ENCODE results near the gene PRPF40B.

The PRPF40B gene

GRCh38 chr12:49659753-49660152, 36.4 kb downstream of the PRPF40B start:
- DNase-seq (ENCODE audit: low spot score) = no peak

DNA sequence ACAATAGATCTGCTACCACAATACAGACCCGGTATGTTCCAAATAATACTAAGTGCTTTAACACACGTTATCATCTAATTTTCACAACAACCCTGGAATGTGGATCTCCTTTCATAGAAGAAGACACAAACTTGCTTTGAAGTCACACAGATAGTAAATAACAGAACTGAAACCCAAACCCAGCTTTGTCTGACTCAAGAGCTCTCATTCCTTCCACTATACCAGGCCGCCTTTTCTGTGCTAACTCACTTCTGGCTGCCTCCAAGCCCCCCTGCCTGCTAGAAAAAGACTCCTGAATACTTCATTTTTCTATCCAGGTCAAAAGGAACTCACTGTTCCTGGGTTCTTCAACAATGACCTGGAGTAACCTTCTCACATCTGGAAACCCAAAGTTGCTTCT, 37.8 kb downstream of the PRPF40B start:
- DNase-seq (ENCODE audit: low spot score) = no peak

DNA sequence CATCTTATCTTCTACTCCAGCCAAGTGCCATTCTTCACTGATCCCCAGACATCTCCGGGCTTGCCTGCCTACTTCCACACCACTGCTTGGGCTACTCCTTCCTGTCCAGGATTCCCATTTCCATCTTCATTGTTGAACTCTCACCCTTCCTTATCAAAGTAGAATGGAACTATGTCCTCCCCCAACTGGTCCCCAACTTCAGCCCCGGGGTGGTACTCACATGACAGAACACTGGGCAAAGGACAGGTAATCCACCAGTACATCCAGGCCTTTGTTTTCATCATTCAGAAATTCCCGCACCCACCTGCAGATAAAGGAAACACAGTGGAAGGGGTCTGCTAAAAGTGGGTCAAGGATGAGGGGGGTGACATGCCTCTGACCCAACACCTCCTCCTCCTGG, 38.4 kb downstream of the PRPF40B start:
- DNase-seq (ENCODE audit: low spot score) = no peak

DNA sequence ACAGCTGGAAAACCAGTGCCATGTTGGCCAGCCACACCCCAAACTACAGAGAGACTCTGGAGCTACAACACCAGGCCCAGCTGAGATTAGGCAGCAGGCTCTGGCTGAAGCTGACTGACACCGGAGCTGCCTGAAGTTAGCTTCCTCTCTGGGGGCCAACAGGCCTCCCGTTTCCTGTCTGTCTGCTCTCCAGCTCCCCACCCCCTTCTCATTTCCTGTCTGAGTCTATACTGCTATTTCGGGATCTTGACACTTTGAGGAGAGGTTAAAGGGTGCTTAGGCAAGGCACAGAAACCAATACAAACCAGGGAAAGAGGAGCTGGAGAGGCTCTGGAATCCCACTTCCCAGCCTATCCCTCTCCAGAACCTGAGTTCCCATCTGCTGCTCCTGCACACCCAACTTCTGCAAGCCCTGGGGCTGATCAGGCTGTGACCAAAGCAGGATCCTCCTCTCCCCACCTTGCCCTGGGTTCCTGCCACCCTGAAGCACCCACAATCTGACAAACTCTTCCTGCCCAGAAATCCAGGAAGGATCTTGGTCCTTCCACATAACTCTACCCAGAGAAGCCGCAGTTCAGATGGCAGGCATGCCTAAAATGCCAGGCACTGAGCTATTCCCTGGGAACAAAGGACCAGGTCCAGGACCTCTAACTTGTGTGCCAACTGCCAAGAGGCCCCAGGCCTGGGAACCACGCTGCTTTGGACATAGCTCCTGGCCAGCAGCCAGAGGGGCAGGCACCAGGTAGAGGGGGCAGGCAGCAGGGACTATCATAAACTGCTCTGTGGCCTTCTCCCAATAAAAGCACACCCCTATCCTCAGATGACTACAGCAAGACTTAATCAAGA, 39.9 kb downstream of the PRPF40B start:
- DNase-seq (ENCODE audit: low spot score) = peak; percentile 90

- no peak for DNase-seq (ENCODE audit: low spot score)
Measured at GRCh38 chr12:49664167-49664566, 40.8 kb downstream of the PRPF40B start.

GRCh38 chr12:49664591-49665239, 41.4 kb downstream of the PRPF40B start:
- DNase-seq (ENCODE audit: low spot score) = no peak

DNA sequence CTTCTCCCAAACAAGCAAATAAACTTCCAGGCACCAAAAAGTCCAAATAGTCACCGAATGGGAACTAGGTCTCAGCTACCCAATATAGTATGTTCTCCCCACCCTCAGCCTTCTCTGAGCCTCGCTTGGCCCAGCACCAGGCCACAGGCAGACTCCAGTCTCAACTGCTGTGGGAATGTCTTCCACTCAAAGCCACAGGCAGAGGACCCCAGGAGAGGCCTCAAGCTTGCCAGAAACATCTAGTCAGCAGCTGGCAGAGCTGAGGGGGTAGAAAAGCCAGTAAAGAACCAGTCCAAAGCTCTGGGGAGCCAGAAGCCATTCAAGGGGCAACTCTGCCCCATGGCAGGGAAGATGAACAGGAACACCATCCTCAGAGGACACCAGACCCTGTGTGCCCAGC, 42.0 kb downstream of the PRPF40B start:
- DNase-seq (ENCODE audit: low spot score) = no peak

GRCh38 chr12:49666176-49666575, 42.8 kb downstream of the PRPF40B start:
- no peak for DNase-seq (ENCODE audit: low spot score)

DNA sequence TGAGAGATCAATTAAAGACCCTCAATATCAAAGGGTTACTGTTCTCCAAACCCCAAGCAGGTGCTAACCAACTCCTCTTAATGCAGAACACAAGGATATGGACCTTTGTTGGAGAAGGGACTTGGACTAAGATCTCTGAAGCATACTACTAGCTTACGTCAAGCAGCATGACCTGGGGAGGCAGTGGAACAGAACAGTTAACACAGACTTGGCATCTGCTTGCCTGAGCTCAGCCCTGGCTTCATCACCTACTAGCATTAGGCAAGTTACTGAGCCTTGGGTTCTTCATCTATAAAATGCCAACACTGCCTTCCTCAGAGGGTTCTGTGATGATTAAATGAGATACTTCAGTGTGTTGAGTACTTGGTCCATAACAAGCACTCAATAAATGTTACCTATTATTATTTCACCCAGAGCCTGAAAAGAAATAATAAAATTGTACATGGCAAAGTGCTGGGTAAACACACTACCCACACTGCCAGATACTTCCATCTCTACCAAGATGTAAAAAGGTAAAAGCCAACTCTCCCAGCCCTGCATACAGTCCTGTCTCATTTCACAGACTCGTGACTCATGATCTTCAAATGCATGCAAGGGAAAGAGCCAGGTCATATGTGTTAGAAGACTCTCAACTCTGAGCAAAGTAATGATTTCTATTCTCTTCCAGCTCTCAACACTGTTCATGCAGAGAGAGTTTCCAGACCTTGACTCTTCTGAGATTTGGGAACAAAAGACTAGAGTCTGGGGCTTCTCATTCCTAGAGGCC, 44.1 kb downstream of the PRPF40B start:
- DNase-seq (ENCODE audit: low spot score) = peak; percentile 47

DNA sequence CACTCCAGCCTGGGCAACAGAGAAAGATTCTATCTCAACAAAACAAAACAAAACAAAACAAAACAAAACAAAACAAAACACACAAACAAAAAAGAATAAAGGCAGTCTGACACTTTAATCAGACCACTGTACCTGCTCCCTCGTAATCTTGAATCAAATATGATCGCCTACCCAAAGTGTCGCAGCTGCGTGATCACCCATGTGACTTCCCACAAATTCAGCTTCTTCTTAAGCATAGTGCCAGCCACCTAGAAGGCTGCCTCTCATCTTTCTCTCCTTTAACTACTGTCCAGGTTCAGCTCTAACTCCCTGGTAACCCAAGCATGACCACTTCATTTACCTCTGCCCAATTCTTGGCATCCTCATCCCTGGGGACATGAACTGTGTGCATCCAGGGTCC, 46.4 kb downstream of the PRPF40B start:
- no peak for DNase-seq (ENCODE audit: low spot score)

GRCh38 chr12:49671031-49671765, 47.8 kb downstream of the PRPF40B start:
- DNase-seq (ENCODE audit: low spot score) = no peak

GRCh38 chr12:49672301-49673217, 49.2 kb downstream of the PRPF40B start:
- no peak for DNase-seq (ENCODE audit: low spot score)

- peak; percentile 96 for DNase-seq (ENCODE audit: low spot score)
Measured at GRCh38 chr12:49673446-49674317, 50.3 kb downstream of the PRPF40B start.

DNA sequence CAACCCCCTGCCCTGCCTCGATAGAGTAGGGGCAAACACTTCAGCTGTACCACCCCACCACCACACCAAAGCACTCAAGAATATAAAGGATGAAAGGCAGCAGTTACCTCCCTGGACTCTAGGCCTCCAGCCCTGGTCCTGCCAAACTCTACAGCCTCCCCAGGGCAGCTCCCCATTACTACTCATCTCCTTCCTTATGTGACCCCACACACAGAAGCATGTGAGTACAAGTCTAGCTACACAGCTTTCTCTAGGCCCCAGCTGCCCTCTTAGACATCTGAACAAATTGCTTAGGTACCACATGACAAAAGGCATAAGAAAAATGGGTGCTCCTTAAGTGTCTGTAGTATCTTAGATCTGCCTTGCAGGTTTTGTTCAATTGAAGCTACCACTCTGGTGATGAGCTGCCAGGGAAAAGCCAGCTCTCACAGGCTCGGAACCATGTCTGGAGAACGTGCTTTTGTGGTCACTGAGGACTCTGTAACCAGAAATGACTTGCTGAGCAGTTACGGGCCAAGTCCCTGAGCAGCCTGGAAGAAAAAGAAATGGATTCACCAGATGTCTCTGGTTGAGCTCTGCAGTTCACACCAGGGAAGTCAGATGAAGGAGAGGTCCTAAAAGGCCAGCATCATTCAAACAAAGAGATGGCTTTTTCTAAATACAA, 51.1 kb downstream of the PRPF40B start:
- DNase-seq (ENCODE audit: low spot score) = peak; percentile 43

DNA sequence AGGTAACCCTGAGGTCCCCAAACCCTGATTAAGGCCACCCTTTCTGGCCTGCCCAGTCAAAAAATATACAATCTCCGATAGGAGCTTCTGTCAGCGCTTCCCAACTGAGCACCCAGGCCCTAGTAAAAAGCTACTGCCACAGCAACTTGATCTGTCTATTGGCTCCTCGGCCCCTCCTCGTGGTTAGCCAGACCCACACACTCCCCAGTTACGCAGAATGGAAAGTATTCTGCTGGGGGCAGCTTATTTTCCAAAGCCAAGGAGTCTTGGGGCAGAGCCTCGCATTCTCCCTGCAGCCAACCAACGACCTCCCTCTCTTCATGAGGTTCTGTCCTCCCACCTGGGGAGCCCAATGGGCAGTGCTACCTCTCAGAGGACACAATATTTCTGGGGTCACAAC, 51.8 kb downstream of the PRPF40B start:
- no peak for DNase-seq (ENCODE audit: low spot score)

GRCh38 chr12:49678711-49679110, 55.4 kb downstream of the PRPF40B start:
- DNase-seq (ENCODE audit: low spot score) = no peak

DNA sequence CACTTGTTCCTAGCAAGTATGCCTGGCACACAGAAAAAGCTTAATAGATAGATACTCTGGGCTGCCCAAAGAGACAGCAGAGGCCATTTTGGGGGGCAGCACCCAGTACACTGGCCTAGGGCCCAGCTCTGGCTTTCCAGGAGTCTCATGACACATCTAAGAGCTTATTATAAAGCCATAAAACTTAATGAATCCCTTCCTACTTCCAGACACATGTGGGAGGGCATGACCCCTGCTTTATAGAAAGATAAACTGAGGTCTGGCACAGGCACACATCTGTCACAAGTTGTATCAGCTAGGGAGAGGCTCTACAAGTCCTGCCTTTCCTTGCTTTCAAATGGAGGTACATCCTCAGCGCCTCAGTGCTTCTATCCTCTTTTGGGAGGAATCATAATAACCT, 56.7 kb downstream of the PRPF40B start:
- no peak for DNase-seq (ENCODE audit: low spot score)

GRCh38 chr12:49683599-49684309, 60.4 kb downstream of the PRPF40B start:
- no peak for DNase-seq (ENCODE audit: low spot score)

DNA sequence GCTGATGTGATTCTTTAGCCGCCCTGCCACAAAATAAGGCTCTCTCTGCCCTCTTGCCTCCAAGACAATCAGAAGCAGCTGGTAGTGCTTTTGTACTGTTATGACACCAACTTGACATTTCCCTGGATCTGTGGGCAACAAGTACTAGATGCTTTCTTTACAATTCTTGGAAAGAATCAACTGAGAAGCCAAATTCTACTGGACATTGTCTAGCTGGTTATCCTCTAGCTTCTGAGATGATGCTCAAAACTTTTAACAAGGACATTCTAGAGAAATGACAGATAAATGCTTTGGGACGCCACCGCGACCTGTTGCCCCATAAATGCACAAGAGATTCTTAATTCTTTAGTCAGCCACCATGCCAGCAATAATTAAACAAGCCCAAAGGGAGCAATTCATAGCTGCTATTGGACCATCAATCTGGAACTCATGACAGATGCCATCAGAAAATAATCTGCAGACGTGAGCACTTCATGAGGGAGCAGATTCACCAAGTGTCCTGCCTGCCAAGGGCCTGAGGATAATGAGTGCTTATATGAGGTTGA, 61.0 kb downstream of the PRPF40B start:
- DNase-seq (ENCODE audit: low spot score) = no peak

Measured in AG08395 (cell line).